Aorta (tissue), 5 donors: Measurements from ENCODE around the gene C9orf85. TPM values are rescaled to one million over a fixed set of nuclear protein-coding genes. Genes with fewer than 3 reads are reported as not detected.
A peak's percentile ranks its signal among the peaks of the same experiment; 100 is the strongest.

Experiments used
- ATAC-seq: fragments of 200-7000 bp; cut with Tn5 transposase; one replicate; pipeline ENCODE4 v1.9.1; 2022; ENCODE audit warnings: moderate library complexity; ENCODE audit not compliant: low FRiP score
- DNase-seq, 2 donors: peaks; one replicate each; pipeline ENCODE4 v3.0.0-alpha.2; 2020
- H3K27ac ChIP-seq, 2 donors: one replicate each; pipeline ENCODE4 v1.5.1; 2013; ENCODE audit warnings: low read length in 2 of 2, mild to moderate bottlenecking in 2 of 2, moderate library complexity in 2 of 2, control low read depth in 1 of 2, inconsistent platforms in 1 of 2, low read depth in 1 of 2
- H3K27me3 ChIP-seq, 2 donors: one replicate each; pipeline ENCODE4 v1.6.1; 2013; ENCODE audit warnings: control low read depth in 1 of 2, low read length in 1 of 2, mild to moderate bottlenecking in 1 of 2, moderate library complexity in 1 of 2; ENCODE audit not compliant: insufficient read depth in 2 of 2, control insufficient read depth in 1 of 2
- H3K36me3 ChIP-seq, 2 donors: one replicate each; pipeline ENCODE4 v1.6.1; 2013; ENCODE audit warnings: control low read depth in 1 of 2, low read length in 1 of 2, mild to moderate bottlenecking in 1 of 2; ENCODE audit not compliant: insufficient read depth in 2 of 2, control insufficient read depth in 1 of 2
- H3K4me1 ChIP-seq, 2 donors: one replicate each; pipeline ENCODE4 v1.6.1; 2013; ENCODE audit warnings: low read length in 2 of 2, control low read depth in 1 of 2, mild to moderate bottlenecking in 1 of 2, moderate library complexity in 1 of 2; ENCODE audit not compliant: insufficient read depth in 2 of 2, control insufficient read depth in 1 of 2
- H3K4me3 ChIP-seq, 2 donors: one replicate each; pipeline ENCODE4 v1.5.1; 2013; ENCODE audit warnings: low read length in 2 of 2, control low read depth in 1 of 2, mild to moderate bottlenecking in 1 of 2
- H3K9me3 ChIP-seq: one replicate; pipeline ENCODE4 v1.6.1; 2013; ENCODE audit warnings: mild to moderate bottlenecking, low read length; ENCODE audit not compliant: control insufficient read depth
- WGBS, 2 donors: extraction: QIAGEN DNeasy Blood & Tissue Kit; methylation state at CpG; one replicate each; pipeline ENCODE4 v1.1.7; 2013; 5-methylcytosine and 5-hydroxymethylcytosine counted together
- intact Hi-C, 2 donors: fragments of 100-400 bp; cut with DNase I; formaldehyde crosslinking; loops; one replicate each; pipeline versions ENCODE4 v1.14.2 to v1.15.0; 2022
- polyA plus RNA-seq, 2 donors: library from polyadenylated mRNA; stranded (reverse); fragments of 200-250 nt; gene quantifications; one replicate each; pipeline ENCODE4 v1.2.3, GENCODE V29; 2013
- total RNA-seq, 2 donors: library from RNA; stranded (reverse); fragmentation: NEBNext Ultra II Directional; extraction: Animal tissue kit (Norgen Biotek cat#: 25700); gene quantifications; one replicate each; pipeline ENCODE4 v1.2.1, GENCODE V29; 2021
- donor health status: healthy with polysubstance abuse.
- donor health status: Bipolar disorder and iron deficiency.
- donor health status: DM: no; HTN: no; CAD: no.
- donor health status: DM: no; HTN: no; CAD: no.
- donor health status: DM: yes; HTN: yes; CAD: no.

The C9orf85 gene
- total and polyA plus RNA-seq, 4 donors: 15.5 to 17.9 (median 16.8) TPM

GRCh38 chr9:71929223-71929622 lies 17.8 kb downstream of the C9orf85 start:
- Histone ChIP-seq H3K27me3 (no peaks in the 10 kb centered on the region), H3K27ac (no peak overlapping the region), H3K4me3 (no peak overlapping the region), H3K9me3 (no peaks in the 10 kb centered on the region), H3K4me1 (peaks cover 0 to 1% of the 10 kb centered on the region in 2 donors), H3K36me3 (no peaks in the 10 kb centered on the region)
- no peak for ATAC-seq
- DNase-seq: no peak
- intact Hi-C loops: no loop called here
- 77 to 90% methylated on average over 2 of the region's 2 CpGs for WGBS, 2 donors

GRCh38 chr9:71929791-71930440 lies 18.5 kb downstream of the C9orf85 start:
- ATAC-seq (no peak), DNase-seq (no peak)
- intact Hi-C loops: no loop called here
- no peaks in the 10 kb centered on the region for H3K9me3 ChIP-seq
- no peaks in the 10 kb centered on the region for H3K36me3 ChIP-seq
- H3K27ac ChIP-seq: no peak overlapping the region
- no peaks in the 10 kb centered on the region for H3K27me3 ChIP-seq
- WGBS, 2 donors: 35 to 39% methylated on average over 2 of the region's 2 CpGs
- H3K4me1 ChIP-seq: peaks cover 0 to 1% of the 10 kb centered on the region in 2 donors
- no peak overlapping the region for H3K4me3 ChIP-seq

- intact Hi-C loops: no loop called here
- ATAC-seq: no peak
- no peak overlapping the region for H3K4me3 ChIP-seq
- peaks cover 0 to 3% of the 10 kb centered on the region in 2 donors for H3K4me1 ChIP-seq
- H3K36me3 ChIP-seq: no peaks in the 10 kb centered on the region
- 16 to 36% methylated on average over 2 of the region's 2 CpGs for WGBS, 2 donors
- no peaks in the 10 kb centered on the region for H3K27me3 ChIP-seq
- H3K9me3 ChIP-seq: no peaks in the 10 kb centered on the region
- H3K27ac ChIP-seq: no peak overlapping the region
- DNase-seq: no peak
Observed at GRCh38 chr9:71931166-71931565, 19.7 kb downstream of the C9orf85 start.

- DNase-seq (no peak), ATAC-seq (no peak)
- Histone ChIP-seq H3K27ac (peak overlapping the region; percentile 43 to 44), H3K9me3 (no peaks in the 10 kb centered on the region), H3K36me3 (no peaks in the 10 kb centered on the region), H3K4me1 (peaks cover 1 to 4% of the 10 kb centered on the region in 2 donors), H3K4me3 (no peak overlapping the region), H3K27me3 (no peaks in the 10 kb centered on the region)
- 28 to 30% methylated on average over 1 of the region's 1 CpG for WGBS, 2 donors
- intact Hi-C loops: no loop called here
Observed at GRCh38 chr9:71936066-71936465, 24.6 kb downstream of the C9orf85 start.

GRCh38 chr9:71937070-71937625 lies 25.7 kb downstream of the C9orf85 start:
- Histone ChIP-seq H3K9me3 (no peaks in the 10 kb centered on the region), H3K36me3 (no peaks in the 10 kb centered on the region), H3K27me3 (no peaks in the 10 kb centered on the region), H3K27ac (peak overlapping the region in 1 of 2 donors; percentile 48), H3K4me1 (peaks cover 2 to 4% of the 10 kb centered on the region in 2 donors), H3K4me3 (no peak overlapping the region)
- ATAC-seq (no peak), DNase-seq (no peak)
- 75 to 78% methylated on average over 4 of the region's 4 CpGs for WGBS, 2 donors
- intact Hi-C loops: no loop called here

- Histone ChIP-seq H3K9me3 (no peaks in the 10 kb centered on the region), H3K27me3 (no peaks in the 10 kb centered on the region), H3K36me3 (no peaks in the 10 kb centered on the region), H3K4me1 (peaks cover 2 to 8% of the 10 kb centered on the region in 2 donors), H3K27ac (no peak overlapping the region), H3K4me3 (no peak overlapping the region)
- DNase-seq: no peak
- intact Hi-C loops: no loop called here
- peak; percentile 44 for ATAC-seq
- 5 to 11% methylated on average over 1 of the region's 1 CpG for WGBS, 2 donors
Observed at GRCh38 chr9:71937898-71938297, 26.5 kb downstream of the C9orf85 start.

GRCh38 chr9:71941060-71941568 lies 29.7 kb downstream of the C9orf85 start:
- DNase-seq: no peak
- no peaks in the 10 kb centered on the region for H3K27me3 ChIP-seq
- H3K4me3 ChIP-seq: no peak overlapping the region
- H3K9me3 ChIP-seq: no peaks in the 10 kb centered on the region
- H3K4me1 ChIP-seq: peaks cover 2 to 6% of the 10 kb centered on the region in 2 donors
- ATAC-seq: no peak
- no peak overlapping the region for H3K27ac ChIP-seq
- no peaks in the 10 kb centered on the region for H3K36me3 ChIP-seq
- WGBS, 2 donors: 61 to 76% methylated on average over 2 of the region's 2 CpGs
- intact Hi-C loops: loop anchor here in 1 of 2 donors (10.0 kb wide), 1 partner anchor 56 kb away; no protein-coding TSS in a partner anchor

GRCh38 chr9:71941998-71942567 lies 30.6 kb downstream of the C9orf85 start:
- H3K4me1 ChIP-seq: peaks cover 2 to 6% of the 10 kb centered on the region in 2 donors
- ATAC-seq (no peak), DNase-seq (no peak)
- no peaks in the 10 kb centered on the region for H3K9me3 ChIP-seq
- intact Hi-C loops: loop anchor here in 1 of 2 donors (10.0 kb wide), 1 partner anchor 57 kb away; no protein-coding TSS in a partner anchor
- H3K4me3 ChIP-seq: no peak overlapping the region
- H3K36me3 ChIP-seq: no peaks in the 10 kb centered on the region
- H3K27me3 ChIP-seq: no peaks in the 10 kb centered on the region
- 82 to 87% methylated on average over 2 of the region's 2 CpGs for WGBS, 2 donors
- no peak overlapping the region for H3K27ac ChIP-seq
